ENCODE measurements around the gene TMEM132C.

GRCh38 chr12:128228581-128228980 is 38.4 kb upstream of the TMEM132C start:
- TF ChIP-seq POLR2A (IDR thresholded peaks at IDR 0.05) (no peak), CTCF (IDR thresholded peaks at IDR 0.05) (no peak)

Measured in right lobe of liver (tissue), 4 donors.